Measurements from ENCODE around the gene VSNL1. TPM values are rescaled to one million over a fixed set of nuclear protein-coding genes. Genes with fewer than 3 reads are reported as not detected.

Gene VSNL1
- total RNA-seq, 1 donor from 2014 or later = 0.13 TPM

DNA sequence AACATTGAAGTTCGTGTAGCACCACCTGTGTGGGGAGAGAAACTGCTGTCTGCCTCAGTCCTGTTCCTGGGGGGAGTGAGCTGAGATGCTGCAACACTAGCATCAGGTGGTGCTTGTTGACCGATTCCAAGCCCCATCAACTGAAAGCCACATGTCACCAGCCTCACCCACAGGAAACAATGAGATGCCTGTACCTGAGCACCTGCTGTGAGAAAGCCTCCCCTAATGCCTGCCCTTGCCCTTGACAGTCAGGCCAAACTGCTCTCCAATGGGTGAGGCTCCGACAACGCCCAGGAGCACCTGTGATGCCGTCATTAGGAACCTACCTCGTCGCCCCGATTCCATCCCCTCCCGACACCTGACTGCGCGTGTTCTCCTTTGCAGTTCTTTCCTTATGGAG, 108.5 kb downstream of the VSNL1 start:
- no peak for DNase-seq (ENCODE audit: low read depth)
- TF ChIP-seq, protein P1, sequence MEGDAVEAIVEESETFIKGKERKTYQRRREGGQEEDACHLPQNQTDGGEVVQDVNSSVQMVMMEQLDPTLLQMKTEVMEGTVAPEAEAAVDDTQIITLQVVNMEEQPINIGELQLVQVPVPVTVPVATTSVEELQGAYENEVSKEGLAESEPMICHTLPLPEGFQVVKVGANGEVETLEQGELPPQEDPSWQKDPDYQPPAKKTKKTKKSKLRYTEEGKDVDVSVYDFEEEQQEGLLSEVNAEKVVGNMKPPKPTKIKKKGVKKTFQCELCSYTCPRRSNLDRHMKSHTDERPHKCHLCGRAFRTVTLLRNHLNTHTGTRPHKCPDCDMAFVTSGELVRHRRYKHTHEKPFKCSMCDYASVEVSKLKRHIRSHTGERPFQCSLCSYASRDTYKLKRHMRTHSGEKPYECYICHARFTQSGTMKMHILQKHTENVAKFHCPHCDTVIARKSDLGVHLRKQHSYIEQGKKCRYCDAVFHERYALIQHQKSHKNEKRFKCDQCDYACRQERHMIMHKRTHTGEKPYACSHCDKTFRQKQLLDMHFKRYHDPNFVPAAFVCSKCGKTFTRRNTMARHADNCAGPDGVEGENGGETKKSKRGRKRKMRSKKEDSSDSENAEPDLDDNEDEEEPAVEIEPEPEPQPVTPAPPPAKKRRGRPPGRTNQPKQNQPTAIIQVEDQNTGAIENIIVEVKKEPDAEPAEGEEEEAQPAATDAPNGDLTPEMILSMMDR (IDR thresholded peaks at IDR 0.05; ENCODE audit: insufficient read depth, low read length, poor library complexity, severe bottlenecking) = no peak
- no peak overlapping the region for H3K4me3 ChIP-seq (ENCODE audit: low read depth, low read length)
- H3K27me3 ChIP-seq (ENCODE audit: control insufficient read depth, insufficient read depth, low read length) = no peaks in the 10 kb centered on the region
- no peaks in the 10 kb centered on the region for H3K36me3 ChIP-seq (ENCODE audit: control insufficient read depth, insufficient read depth, low read length)

DNA sequence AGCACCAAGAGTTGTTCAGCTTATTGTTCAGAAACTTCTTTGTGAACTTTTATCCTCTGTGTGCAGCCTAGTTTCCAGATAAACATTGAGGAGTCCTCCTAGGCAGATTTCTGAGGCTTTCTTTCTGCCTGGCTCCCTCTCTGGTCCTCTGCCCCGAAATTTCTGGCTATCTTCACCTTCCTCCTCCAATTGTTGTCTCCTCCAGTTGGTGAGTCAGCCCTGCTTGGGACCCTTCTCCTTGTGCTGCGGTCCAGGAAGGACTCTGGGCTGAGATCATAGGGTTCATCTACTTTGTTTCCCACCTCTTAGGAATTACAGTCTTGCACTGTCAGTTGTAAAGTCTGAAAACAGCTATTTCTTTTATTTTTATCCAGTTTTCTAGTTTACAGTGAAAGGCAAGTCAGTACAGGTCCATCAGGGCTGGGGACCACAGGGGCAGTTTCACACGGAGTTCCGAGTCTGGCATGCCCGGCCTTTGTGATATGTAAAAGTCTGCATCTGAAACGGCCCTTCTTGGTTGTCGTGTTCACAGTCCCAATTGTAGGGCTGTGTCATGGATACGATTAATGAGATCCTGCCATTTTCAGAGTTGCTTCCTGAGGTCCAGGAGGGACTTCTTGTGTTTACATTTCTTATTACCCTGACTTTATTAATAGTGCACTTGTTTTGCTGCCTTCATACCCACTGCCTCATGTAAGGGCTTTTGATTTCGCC, 112.3 kb downstream of the VSNL1 start:
- TF ChIP-seq, protein P1 (IDR thresholded peaks at IDR 0.05; ENCODE audit: insufficient read depth, low read length, poor library complexity, severe bottlenecking) = no peak
- no peak overlapping the region for H3K4me3 ChIP-seq (ENCODE audit: low read depth, low read length)
- H3K27me3 ChIP-seq (ENCODE audit: control insufficient read depth, insufficient read depth, low read length) = no peaks in the 10 kb centered on the region
- H3K36me3 ChIP-seq (ENCODE audit: control insufficient read depth, insufficient read depth, low read length) = no peaks in the 10 kb centered on the region
- DNase-seq (ENCODE audit: low read depth) = no peak

DNA sequence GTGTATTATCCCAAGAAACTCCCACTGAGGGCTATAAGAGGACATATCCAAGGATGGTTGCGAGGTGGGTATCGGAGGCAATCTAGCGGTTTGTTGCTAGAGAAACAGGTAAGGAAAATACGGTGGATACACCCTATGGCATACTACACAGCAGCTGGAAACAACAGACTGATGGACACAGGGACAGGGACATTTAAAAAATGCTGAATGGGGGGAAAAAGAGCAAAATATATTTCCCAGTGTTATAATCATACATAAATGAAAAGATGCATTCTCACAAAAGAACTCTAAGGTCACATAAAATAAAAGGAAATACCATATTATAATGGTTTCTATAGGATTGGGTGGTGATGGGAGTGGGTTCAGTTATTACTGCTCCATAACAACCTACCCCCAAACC, 117.3 kb downstream of the VSNL1 start:
- H3K4me3 ChIP-seq (ENCODE audit: low read depth, low read length) = no peak overlapping the region
- DNase-seq (ENCODE audit: low read depth) = no peak
- peaks cover 2% of the 10 kb centered on the region for H3K36me3 ChIP-seq (ENCODE audit: control insufficient read depth, insufficient read depth, low read length)
- TF ChIP-seq, protein P1 (IDR thresholded peaks at IDR 0.05; ENCODE audit: insufficient read depth, low read length, poor library complexity, severe bottlenecking) = no peak
- no peaks in the 10 kb centered on the region for H3K27me3 ChIP-seq (ENCODE audit: control insufficient read depth, insufficient read depth, low read length)

DNA sequence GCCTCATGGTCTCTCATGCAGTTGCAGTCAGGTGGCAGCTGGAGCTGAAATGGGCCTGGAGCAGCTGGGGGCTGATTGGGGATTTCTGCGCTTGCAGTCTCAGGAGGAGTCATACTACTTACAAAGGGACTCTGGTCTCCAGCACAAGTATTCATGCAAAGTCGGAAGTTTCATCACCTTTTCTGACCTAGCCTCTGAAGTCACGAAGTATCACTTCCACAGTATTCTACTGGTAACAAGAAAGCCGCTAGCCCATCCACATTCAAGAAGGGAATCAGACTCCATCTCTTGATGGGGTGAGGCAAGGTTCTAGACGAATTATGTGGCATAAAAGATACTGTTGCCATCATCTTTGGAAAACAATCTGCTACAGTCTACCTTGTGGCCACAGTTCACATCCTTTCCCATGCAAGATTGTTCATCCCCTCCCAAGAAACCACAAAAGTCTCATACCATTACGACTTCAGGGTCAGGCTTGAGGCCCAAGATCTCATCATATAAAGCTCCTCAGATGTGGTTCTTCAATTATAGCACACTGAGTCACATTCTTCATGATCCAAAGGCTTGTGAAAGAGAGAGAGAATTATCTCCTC, 117.9 kb downstream of the VSNL1 start:
- TF ChIP-seq, protein P1 (IDR thresholded peaks at IDR 0.05; ENCODE audit: insufficient read depth, low read length, poor library complexity, severe bottlenecking) = no peak
- DNase-seq (ENCODE audit: low read depth) = peak; percentile 23
- Histone ChIP-seq H3K27me3 (ENCODE audit: control insufficient read depth, insufficient read depth, low read length) (no peaks in the 10 kb centered on the region), H3K36me3 (ENCODE audit: control insufficient read depth, insufficient read depth, low read length) (peaks cover 2% of the 10 kb centered on the region), H3K4me3 (ENCODE audit: low read depth, low read length) (no peak overlapping the region)

DNA sequence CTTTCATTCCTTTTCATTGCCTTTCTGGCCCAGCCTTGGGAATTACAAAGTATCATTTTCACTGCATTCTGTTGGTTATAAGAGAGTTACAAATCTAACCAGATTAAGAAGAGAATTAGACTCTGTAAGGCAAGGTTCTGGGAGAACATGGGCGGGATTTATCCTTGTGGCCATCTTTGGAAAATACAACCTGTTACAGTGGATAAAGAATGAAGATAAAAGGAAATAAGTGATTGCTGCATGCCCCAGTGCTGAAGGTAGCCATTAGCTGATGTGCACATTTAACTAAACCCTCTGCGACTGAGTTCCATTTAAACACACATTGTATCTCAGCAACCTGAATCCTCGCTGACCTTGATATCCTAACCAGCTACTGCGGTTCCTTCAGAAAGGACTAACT, 119.7 kb downstream of the VSNL1 start:
- Histone ChIP-seq H3K4me3 (ENCODE audit: low read depth, low read length) (no peak overlapping the region), H3K36me3 (ENCODE audit: control insufficient read depth, insufficient read depth, low read length) (peaks cover 2% of the 10 kb centered on the region), H3K27me3 (ENCODE audit: control insufficient read depth, insufficient read depth, low read length) (no peaks in the 10 kb centered on the region)
- TF ChIP-seq, protein P1 (IDR thresholded peaks at IDR 0.05; ENCODE audit: insufficient read depth, low read length, poor library complexity, severe bottlenecking) = no peak
- DNase-seq (ENCODE audit: low read depth) = no peak
